ENCODE data around the gene MCTP2. TPM values are rescaled to one million over a fixed set of nuclear protein-coding genes. Genes with fewer than 3 reads are reported as not detected.

MCTP2 gene
- total RNA-seq, 4 donors from 2014 or later, result 0.13 to 2.0 (median 0.43) TPM

GRCh38 chr15:94258246-94258645 lies 26.9 kb downstream of the MCTP2 start:
- TF ChIP-seq POLR2A (IDR thresholded peaks at IDR 0.05), result no peak
- TF ChIP-seq, protein P1, sequence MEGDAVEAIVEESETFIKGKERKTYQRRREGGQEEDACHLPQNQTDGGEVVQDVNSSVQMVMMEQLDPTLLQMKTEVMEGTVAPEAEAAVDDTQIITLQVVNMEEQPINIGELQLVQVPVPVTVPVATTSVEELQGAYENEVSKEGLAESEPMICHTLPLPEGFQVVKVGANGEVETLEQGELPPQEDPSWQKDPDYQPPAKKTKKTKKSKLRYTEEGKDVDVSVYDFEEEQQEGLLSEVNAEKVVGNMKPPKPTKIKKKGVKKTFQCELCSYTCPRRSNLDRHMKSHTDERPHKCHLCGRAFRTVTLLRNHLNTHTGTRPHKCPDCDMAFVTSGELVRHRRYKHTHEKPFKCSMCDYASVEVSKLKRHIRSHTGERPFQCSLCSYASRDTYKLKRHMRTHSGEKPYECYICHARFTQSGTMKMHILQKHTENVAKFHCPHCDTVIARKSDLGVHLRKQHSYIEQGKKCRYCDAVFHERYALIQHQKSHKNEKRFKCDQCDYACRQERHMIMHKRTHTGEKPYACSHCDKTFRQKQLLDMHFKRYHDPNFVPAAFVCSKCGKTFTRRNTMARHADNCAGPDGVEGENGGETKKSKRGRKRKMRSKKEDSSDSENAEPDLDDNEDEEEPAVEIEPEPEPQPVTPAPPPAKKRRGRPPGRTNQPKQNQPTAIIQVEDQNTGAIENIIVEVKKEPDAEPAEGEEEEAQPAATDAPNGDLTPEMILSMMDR (IDR thresholded peaks at IDR 0.05 in 4 of 5, conservative IDR thresholded peaks at IDR 0.05 in 1 of 5), result no peak
- H3K4me1 ChIP-seq, result no peaks in the 10 kb centered on the region
- intact Hi-C loops (cut with DNase I; ENCODE audit: low total_unique reads) (no loop called here), in situ Hi-C loops (cut with MboI; ENCODE audit: low sequenced_read_pairs in 4 of 4) (no loop called here)
- H3K27ac ChIP-seq, result no peak overlapping the region
- DNase-seq (no peak), ATAC-seq (no peak)
- H3K9me3 ChIP-seq, result no peaks in the 10 kb centered on the region
- no peaks in the 10 kb centered on the region for H3K27me3 ChIP-seq
- H3K36me3 ChIP-seq, result no peaks in the 10 kb centered on the region
- H3K4me3 ChIP-seq, result no peak overlapping the region

DNA sequence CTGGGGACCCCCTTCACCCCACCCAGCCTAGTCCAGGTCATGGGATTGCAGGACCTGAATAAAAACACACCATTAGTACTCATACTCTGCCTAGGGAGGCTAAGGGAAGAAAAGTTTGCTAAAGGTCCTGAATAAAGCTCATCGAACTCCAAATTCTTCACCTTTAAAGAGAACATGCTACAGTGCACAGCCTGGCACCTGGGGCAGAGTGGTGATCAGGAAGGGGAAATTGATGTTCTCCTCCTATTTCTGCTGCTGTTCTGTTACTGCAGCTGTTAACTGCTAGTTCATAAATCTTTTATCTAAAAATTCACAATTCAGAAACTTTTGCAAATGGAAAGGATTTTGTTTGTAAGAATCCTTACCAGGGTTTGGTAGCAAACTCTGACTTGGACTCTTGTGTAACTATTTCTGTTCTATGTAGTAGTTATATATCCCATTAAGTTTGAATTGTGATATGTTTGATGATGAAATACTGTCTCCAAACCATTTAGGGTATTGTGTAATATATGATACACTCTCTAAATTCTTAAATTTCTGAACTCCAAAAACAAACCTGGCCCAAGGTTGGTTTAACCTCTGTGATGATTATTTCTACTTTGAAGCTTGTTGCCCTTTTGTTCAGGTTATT lies 27.9 kb downstream of the MCTP2 start:
- intact Hi-C loops (cut with DNase I; ENCODE audit: low total_unique reads), result no loop called here

GRCh38 chr15:94259863-94260262 lies 28.5 kb downstream of the MCTP2 start:
- Histone ChIP-seq H3K4me3 (no peak overlapping the region), H3K9me3 (no peaks in the 10 kb centered on the region), H3K4me1 (no peaks in the 10 kb centered on the region), H3K36me3 (no peaks in the 10 kb centered on the region), H3K27ac (no peak overlapping the region), H3K27me3 (no peaks in the 10 kb centered on the region)
- DNase-seq (no peak), ATAC-seq (no peak)
- in situ Hi-C loops (cut with MboI; ENCODE audit: low sequenced_read_pairs in 4 of 4), result no loop called here
- TF ChIP-seq POLR2A (IDR thresholded peaks at IDR 0.05), result no peak
- TF ChIP-seq, protein P1 (IDR thresholded peaks at IDR 0.05 in 4 of 5, conservative IDR thresholded peaks at IDR 0.05 in 1 of 5), result no peak
- intact Hi-C loops (cut with DNase I; ENCODE audit: low total_unique reads), result no loop called here

More for the DNA sequence above, 27.9 kb downstream of the MCTP2 start:
- TF ChIP-seq, protein P1 (IDR thresholded peaks at IDR 0.05 in 4 of 5, conservative IDR thresholded peaks at IDR 0.05 in 1 of 5), result no peak
- H3K36me3 ChIP-seq, result no peaks in the 10 kb centered on the region
- no peaks in the 10 kb centered on the region for H3K4me1 ChIP-seq
- no peaks in the 10 kb centered on the region for H3K27me3 ChIP-seq
- no peak overlapping the region for H3K27ac ChIP-seq
- H3K9me3 ChIP-seq, result no peaks in the 10 kb centered on the region
- in situ Hi-C loops (cut with MboI; ENCODE audit: low sequenced_read_pairs in 4 of 4), result no loop called here
- ATAC-seq, result no peak
- no peak for DNase-seq
- no peak overlapping the region for H3K4me3 ChIP-seq

DNA sequence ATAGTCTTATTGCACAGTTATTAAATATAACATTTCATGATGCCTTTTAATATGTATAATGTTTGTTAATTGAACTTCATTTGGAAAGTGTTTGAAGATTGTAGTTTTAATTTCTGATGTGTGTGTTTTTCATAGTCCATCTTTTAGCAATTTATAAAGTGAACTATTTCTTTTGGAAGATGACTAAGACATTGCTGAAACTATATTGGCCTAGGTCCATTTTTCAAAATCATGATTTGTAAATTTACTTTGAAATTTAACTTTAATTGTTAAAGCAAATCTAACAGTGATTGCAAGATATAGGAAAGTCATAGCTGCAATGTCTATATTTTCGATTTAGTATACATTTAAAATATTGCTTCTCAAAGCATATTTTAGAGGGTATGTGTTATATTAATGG lies 30.8 kb downstream of the MCTP2 start:
- TF ChIP-seq POLR2A (IDR thresholded peaks at IDR 0.05), result no peak
- TF ChIP-seq, protein P1 (IDR thresholded peaks at IDR 0.05 in 4 of 5, conservative IDR thresholded peaks at IDR 0.05 in 1 of 5), result no peak
- H3K4me3 ChIP-seq, result no peak overlapping the region
- intact Hi-C loops (cut with DNase I; ENCODE audit: low total_unique reads), result no loop called here
- DNase-seq (no peak), ATAC-seq (no peak)
- in situ Hi-C loops (cut with MboI; ENCODE audit: low sequenced_read_pairs in 4 of 4), result no loop called here
- H3K36me3 ChIP-seq, result no peaks in the 10 kb centered on the region
- H3K9me3 ChIP-seq, result no peaks in the 10 kb centered on the region
- no peaks in the 10 kb centered on the region for H3K27me3 ChIP-seq
- no peak overlapping the region for H3K27ac ChIP-seq
- H3K4me1 ChIP-seq, result no peaks in the 10 kb centered on the region

Measured in gastrocnemius medialis (tissue), 4 donors.